SK-N-DZ (cell line): Measurements from ENCODE around the gene PPTC7.
A peak's percentile ranks its signal among the peaks of the same experiment; 100 is the strongest.
"Not testable (repeated sequence)": the region's sequence is repeated elsewhere in the genome, so short reads cannot be mapped to it uniquely, and the experiment has no call there.

Source experiments
- DNase-seq: peaks from one replicate; pipeline ENCODE4 v3.0.0-alpha.2; 2015; ENCODE audit warnings: low spot score

Gene PPTC7

GRCh38 chr12:110536834-110537604 lies 46.1 kb downstream of the PPTC7 start:
- DNase-seq, result no peak

GRCh38 chr12:110534811-110535210 lies 48.3 kb downstream of the PPTC7 start:
- DNase-seq, result no peak

- DNase-seq, result no peak
Measured at GRCh38 chr12:110533607-110534006, 49.5 kb downstream of the PPTC7 start.

GRCh38 chr12:110532644-110533043 lies 50.5 kb downstream of the PPTC7 start:
- no peak for DNase-seq

- DNase-seq, result no peak
Measured at GRCh38 chr12:110531741-110532333, 51.3 kb downstream of the PPTC7 start.

GRCh38 chr12:110530511-110530910 lies 52.6 kb downstream of the PPTC7 start:
- no peak for DNase-seq

- DNase-seq, result no peak
Measured at GRCh38 chr12:110528277-110528839, 54.8 kb downstream of the PPTC7 start.

- not testable (repeated sequence) for DNase-seq
Measured at GRCh38 chr12:110520876-110521712, 62.0 kb downstream of the PPTC7 start.

GRCh38 chr12:110518014-110518413 lies 65.1 kb downstream of the PPTC7 start:
- DNase-seq, result not testable (repeated sequence)

- DNase-seq, result no peak
Measured at GRCh38 chr12:110516995-110517394, 66.1 kb downstream of the PPTC7 start.

GRCh38 chr12:110514363-110514762 lies 68.8 kb downstream of the PPTC7 start:
- no peak for DNase-seq

GRCh38 chr12:110513842-110514241 lies 69.3 kb downstream of the PPTC7 start:
- DNase-seq, result no peak

GRCh38 chr12:110508071-110508586 lies 75.0 kb downstream of the PPTC7 start:
- DNase-seq, result no peak

- no peak for DNase-seq
Measured at GRCh38 chr12:110505332-110505731, 77.8 kb downstream of the PPTC7 start.

GRCh38 chr12:110503432-110503831 lies 79.7 kb downstream of the PPTC7 start:
- no peak for DNase-seq

- peak; percentile 98 for DNase-seq
Measured at GRCh38 chr12:110501752-110502738, 81.1 kb downstream of the PPTC7 start, which contains the start of the genes RAD9B and VPS29. Gene RAD9B, plus strand, starts transcription at chr12:110502331. Its CDS starts 7 bp downstream, at chr12:110502338. Gene VPS29, minus strand, starts transcription at chr12:110502111. Its CDS starts 60 bp downstream, at chr12:110502051.

- no peak for DNase-seq
Measured at GRCh38 chr12:110501399-110501751, 81.7 kb downstream of the PPTC7 start.

GRCh38 chr12:110498984-110499706 lies 84.0 kb downstream of the PPTC7 start:
- DNase-seq, result no peak
